DOHH2 (cell line): ENCODE data around the gene TXNRD2.

Experiments
- H3F3A ChIP-seq: fragments of 200-600 bp; sonication (generic), shearing (Covaris generic); 2 replicates; pipeline ENCODE4 v1.6.0; 2016; ENCODE audit warnings: antibody characterized with exemption, mild to moderate bottlenecking; ENCODE audit not compliant: control insufficient read depth, insufficient read depth
- H3K27ac ChIP-seq: fragments of 200-600 bp; sonication (generic); 2 replicates; pipeline ENCODE4 v1.5.1; 2014; ENCODE audit warnings: low read depth, mild to moderate bottlenecking, low read length, moderate library complexity
- H3K27me3 ChIP-seq: fragments of 200-600 bp; sonication (generic); 2 replicates; pipeline ENCODE4 v1.6.1; 2014; ENCODE audit warnings: mild to moderate bottlenecking, low read length, mixed read lengths; ENCODE audit not compliant: control insufficient read depth
- H3K36me3 ChIP-seq: fragments of 200-600 bp; sonication (generic); 2 replicates; pipeline ENCODE4 v1.6.1; 2014; ENCODE audit warnings: mild to moderate bottlenecking, low read length, moderate library complexity, mixed read lengths; ENCODE audit not compliant: control insufficient read depth
- H3K4me1 ChIP-seq: fragments of 200-600 bp; sonication (generic); 2 replicates; pipeline ENCODE4 v1.6.1; 2014; ENCODE audit warnings: mild to moderate bottlenecking, low read length, mixed read lengths; ENCODE audit not compliant: control insufficient read depth
- H3K4me2 ChIP-seq: fragments of 200-600 bp; sonication (generic); 2 replicates; pipeline ENCODE4 v1.6.0; 2014; ENCODE audit warnings: mild to moderate bottlenecking, low read length, moderate library complexity
- H3K4me3 ChIP-seq: fragments of 200-600 bp; sonication (generic); 2 replicates; pipeline ENCODE4 v1.5.1; 2014; ENCODE audit warnings: mild to moderate bottlenecking, low read length, mixed read lengths
- H3K79me2 ChIP-seq: fragments of 200-600 bp; sonication (generic); 2 replicates; pipeline ENCODE4 v1.6.1; 2014; ENCODE audit warnings: mild to moderate bottlenecking, low read length, mixed read lengths; ENCODE audit not compliant: control insufficient read depth
- H3K9me2 ChIP-seq: fragments of 200-600 bp; sonication (generic); replicated peaks from 2 replicates; pipeline ENCODE4 v1.6.1; 2014; ENCODE audit warnings: mild to moderate bottlenecking, low read length, mixed read lengths; ENCODE audit not compliant: control insufficient read depth
- H3K9me3 ChIP-seq: fragments of 200-600 bp; sonication (generic); 2 replicates; pipeline ENCODE4 v1.6.1; 2014; ENCODE audit warnings: antibody characterized with exemption, low read length, mixed read lengths; ENCODE audit not compliant: control insufficient read depth, insufficient read depth
- H4K20me1 ChIP-seq: fragments of 200-600 bp; sonication (generic); 2 replicates; pipeline ENCODE4 v1.6.0; 2014; ENCODE audit warnings: low read depth, mild to moderate bottlenecking, antibody characterized with exemption, low read length, moderate library complexity; ENCODE audit not compliant: control insufficient read depth, insufficient read depth
- EZH2phosphoT487 ChIP-seq: fragments of 200-600 bp; sonication (generic); IDR thresholded peaks from 2 replicates; pipeline ENCODE4 v1.6.1; 2017; ENCODE audit warnings: borderline replicate concordance, mild to moderate bottlenecking, antibody characterized with exemption, low read length, moderate library complexity, mixed read lengths
- TF ChIP-seq, protein P1 (sequence below): fragments of 200-600 bp; sonication (generic); IDR thresholded peaks from one replicate; pipeline ENCODE4 v1.5.1; 2014; ENCODE audit warnings: antibody characterized with exemption, mild to moderate bottlenecking, low read depth, low read length; ENCODE audit not compliant: poor library complexity, severe bottlenecking

TXNRD2 gene

DNA sequence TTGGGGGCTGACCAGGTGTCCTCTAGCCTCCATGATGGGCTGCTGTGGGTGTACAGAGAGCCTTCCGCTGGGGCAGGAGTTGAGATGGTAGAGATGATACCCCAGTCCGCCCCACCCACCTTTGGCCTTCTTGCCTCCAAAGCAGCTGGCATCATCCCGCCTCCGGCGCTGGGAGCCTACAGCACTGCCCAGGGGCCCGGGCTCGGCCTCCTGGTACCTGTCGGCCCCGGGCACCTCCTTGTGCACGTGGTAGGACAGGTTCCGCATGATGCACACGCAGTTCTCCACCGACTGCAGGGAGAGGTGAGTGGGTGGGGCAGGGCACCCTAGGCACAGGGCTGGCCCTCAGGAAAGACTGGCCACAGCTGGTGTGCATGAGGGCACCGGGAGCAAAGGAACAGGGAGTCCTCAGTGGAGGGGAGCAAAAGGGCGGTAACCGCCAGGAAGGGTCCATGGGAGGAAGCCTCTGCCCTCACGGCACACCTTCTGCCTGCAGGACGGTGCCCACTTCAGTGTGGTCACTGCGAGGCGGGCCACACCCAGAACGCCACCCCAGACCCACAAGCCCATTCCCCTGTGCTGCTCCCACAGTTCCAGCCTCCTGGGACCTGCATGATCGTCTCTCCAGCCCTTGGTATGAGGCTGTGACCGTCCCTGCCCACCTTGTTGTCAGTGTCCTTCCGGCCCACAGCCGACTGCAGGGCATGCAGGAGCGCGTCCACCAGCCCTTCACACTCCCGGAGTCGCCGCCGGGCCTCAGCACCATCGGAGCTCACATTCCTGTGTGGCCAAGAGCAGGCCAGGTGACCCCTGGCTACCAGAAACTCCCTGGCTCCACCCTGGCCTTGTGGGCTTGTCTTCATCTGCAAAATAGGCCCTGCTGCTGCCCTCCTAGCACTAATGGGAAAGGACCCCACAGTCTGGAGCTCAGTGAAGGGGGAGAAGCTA, 36.0 kb upstream of the TXNRD2 start:
- no peaks in the 10 kb centered on the region for H4K20me1 ChIP-seq
- H3K27ac ChIP-seq: no peak overlapping the region
- H3K4me1 ChIP-seq: peaks cover 16% of the 10 kb centered on the region
- TF ChIP-seq EZH2phosphoT487: no peak
- TF ChIP-seq, protein P1, sequence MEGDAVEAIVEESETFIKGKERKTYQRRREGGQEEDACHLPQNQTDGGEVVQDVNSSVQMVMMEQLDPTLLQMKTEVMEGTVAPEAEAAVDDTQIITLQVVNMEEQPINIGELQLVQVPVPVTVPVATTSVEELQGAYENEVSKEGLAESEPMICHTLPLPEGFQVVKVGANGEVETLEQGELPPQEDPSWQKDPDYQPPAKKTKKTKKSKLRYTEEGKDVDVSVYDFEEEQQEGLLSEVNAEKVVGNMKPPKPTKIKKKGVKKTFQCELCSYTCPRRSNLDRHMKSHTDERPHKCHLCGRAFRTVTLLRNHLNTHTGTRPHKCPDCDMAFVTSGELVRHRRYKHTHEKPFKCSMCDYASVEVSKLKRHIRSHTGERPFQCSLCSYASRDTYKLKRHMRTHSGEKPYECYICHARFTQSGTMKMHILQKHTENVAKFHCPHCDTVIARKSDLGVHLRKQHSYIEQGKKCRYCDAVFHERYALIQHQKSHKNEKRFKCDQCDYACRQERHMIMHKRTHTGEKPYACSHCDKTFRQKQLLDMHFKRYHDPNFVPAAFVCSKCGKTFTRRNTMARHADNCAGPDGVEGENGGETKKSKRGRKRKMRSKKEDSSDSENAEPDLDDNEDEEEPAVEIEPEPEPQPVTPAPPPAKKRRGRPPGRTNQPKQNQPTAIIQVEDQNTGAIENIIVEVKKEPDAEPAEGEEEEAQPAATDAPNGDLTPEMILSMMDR: no peak
- H3K9me2 ChIP-seq: no peaks in the 10 kb centered on the region
- H3F3A ChIP-seq: no peaks in the 10 kb centered on the region
- H3K9me3 ChIP-seq: no peaks in the 10 kb centered on the region
- H3K79me2 ChIP-seq: no peaks in the 10 kb centered on the region
- no peaks in the 10 kb centered on the region for H3K27me3 ChIP-seq
- no peak overlapping the region for H3K4me3 ChIP-seq
- H3K36me3 ChIP-seq: no peaks in the 10 kb centered on the region
- H3K4me2 ChIP-seq: no peak overlapping the region

DNA sequence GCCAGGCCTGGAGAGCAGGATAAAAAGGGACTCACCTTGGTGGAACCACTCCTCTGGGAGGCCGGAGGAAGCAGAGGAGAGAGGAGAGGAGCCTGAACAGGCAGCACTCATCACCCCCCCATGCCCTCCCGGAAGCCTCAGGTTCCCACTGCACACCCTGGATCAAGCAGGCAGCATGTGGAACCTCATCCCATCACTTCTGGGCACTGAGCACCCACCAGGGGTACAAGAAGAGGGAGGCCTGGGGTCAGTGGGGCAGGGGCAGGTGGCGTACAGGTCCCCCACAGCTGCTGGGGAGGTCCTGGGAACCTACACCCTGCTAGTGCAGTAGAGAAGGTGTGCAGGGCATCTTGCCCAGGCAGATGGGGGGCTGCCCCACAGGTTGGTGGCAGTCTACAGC, 35.1 kb upstream of the TXNRD2 start:
- H3K27ac ChIP-seq: no peak overlapping the region
- no peaks in the 10 kb centered on the region for H3K36me3 ChIP-seq
- H4K20me1 ChIP-seq: no peaks in the 10 kb centered on the region
- no peaks in the 10 kb centered on the region for H3F3A ChIP-seq
- TF ChIP-seq, protein P1: no peak
- TF ChIP-seq EZH2phosphoT487: no peak
- no peak overlapping the region for H3K4me2 ChIP-seq
- H3K4me1 ChIP-seq: peaks cover 16% of the 10 kb centered on the region
- no peak overlapping the region for H3K4me3 ChIP-seq
- H3K9me2 ChIP-seq: no peaks in the 10 kb centered on the region
- H3K79me2 ChIP-seq: no peaks in the 10 kb centered on the region
- H3K9me3 ChIP-seq: no peaks in the 10 kb centered on the region
- no peaks in the 10 kb centered on the region for H3K27me3 ChIP-seq

DNA sequence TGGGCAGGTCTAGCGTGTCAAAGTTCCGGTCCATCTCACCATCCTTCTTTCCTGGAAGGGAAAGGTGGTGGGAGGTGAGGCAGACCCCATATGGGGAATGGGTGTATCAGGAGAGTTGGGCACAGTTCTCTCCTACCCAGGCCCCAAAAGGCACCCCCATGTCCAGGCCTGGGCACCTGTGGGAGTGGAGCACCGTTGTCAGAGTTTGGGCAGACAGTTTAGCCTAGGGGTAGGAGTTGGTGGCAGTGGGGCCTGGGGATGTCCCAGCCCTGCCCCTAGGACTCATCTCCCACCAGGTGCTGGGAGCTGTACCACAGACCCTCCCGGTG, 34.1 kb upstream of the TXNRD2 start:
- Histone ChIP-seq H3K27ac (no peak overlapping the region), H3K36me3 (no peaks in the 10 kb centered on the region), H3F3A (no peaks in the 10 kb centered on the region), H3K4me2 (no peak overlapping the region), H3K79me2 (no peaks in the 10 kb centered on the region), H3K27me3 (no peaks in the 10 kb centered on the region), H3K9me3 (no peaks in the 10 kb centered on the region), H4K20me1 (no peaks in the 10 kb centered on the region), H3K4me1 (peaks cover 16% of the 10 kb centered on the region), H3K4me3 (no peak overlapping the region), H3K9me2 (no peaks in the 10 kb centered on the region)
- TF ChIP-seq EZH2phosphoT487: no peak
- TF ChIP-seq, protein P1: no peak
